ENCODE measurements around the gene HIVEP1. TPM values are rescaled to one million over a fixed set of nuclear protein-coding genes. Genes with fewer than 3 reads are reported as not detected.
"Not testable (repeated sequence)": the region's sequence is repeated elsewhere in the genome, so short reads cannot be mapped to it uniquely, and the experiment has no call there.

HIVEP1 gene
- total RNA-seq, 1 experiment from 2014 or later: 8.5 TPM

GRCh38 chr6:12081771-12082170, 69.7 kb downstream of the HIVEP1 start:
- DNase-seq (ENCODE audit: extremely low read depth, low read depth): no peak

GRCh38 chr6:12082368-12082767, 70.3 kb downstream of the HIVEP1 start:
- no peak for DNase-seq (ENCODE audit: extremely low read depth, low read depth)

- no peak for DNase-seq (ENCODE audit: extremely low read depth, low read depth)
Observed at GRCh38 chr6:12083302-12083701, 71.2 kb downstream of the HIVEP1 start.

DNA sequence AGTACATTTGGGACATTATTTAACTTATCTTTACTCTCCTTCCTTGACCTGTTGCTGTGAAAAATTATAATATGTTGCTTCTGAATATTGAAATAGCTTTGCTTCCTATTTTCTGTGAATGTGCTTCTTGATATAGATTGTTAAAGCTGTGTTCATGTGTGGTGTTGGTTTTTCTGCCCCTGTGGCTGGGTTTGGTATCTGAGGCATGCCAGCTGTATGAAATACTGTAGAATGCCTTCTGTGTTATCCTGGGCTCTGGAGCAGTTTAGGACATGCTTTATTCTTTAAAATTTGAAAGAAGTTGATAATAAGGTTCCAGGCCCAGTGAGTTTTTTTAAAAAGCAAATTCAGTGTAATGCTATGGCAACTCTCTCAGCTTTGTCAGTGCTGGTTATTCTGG, 71.7 kb downstream of the HIVEP1 start:
- no peak for DNase-seq (ENCODE audit: extremely low read depth, low read depth)

GRCh38 chr6:12084681-12085080, 72.6 kb downstream of the HIVEP1 start:
- no peak for DNase-seq (ENCODE audit: extremely low read depth, low read depth)

DNA sequence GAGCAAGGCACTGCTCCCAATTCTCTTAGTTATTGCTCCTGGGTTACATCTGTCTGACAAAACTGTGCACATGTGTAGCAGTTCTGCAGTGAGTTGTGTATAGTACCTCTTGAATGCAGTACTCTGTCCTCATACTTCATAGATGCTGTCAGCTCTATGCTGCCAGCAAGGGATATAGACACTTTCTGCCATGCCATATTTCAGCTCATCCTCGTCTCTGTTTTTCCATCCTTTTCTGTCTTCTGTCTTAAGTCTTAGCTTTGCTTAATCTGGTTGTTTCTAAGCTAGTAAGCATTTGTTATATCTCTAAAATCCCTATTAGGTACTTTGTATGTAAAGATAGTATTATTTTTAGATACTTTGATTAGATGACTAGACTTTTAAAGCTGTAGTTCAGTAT, 76.4 kb downstream of the HIVEP1 start:
- no peak for DNase-seq (ENCODE audit: extremely low read depth, low read depth)

- DNase-seq (ENCODE audit: extremely low read depth, low read depth): no peak
Observed at GRCh38 chr6:12090714-12091113, 78.6 kb downstream of the HIVEP1 start.

DNA sequence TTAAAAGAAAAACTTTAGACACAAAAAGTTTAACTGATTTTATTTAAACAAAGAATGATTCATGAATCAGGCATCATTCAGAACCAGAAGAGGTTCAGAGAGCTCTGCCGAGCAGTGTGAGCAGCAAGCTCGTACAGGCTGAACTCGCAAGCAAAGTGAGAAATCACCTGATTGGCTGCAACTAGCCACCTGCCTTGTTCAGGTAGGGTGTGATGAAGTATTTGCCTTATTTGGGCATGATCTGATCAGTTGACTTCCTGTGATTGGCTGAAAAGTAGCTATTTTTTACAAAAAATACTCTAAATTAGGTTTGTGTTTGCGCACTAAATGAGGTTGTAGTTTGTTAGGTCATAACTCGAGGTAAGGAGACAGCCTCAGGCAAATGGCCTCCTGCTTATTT, 80.7 kb downstream of the HIVEP1 start:
- no peak for DNase-seq (ENCODE audit: extremely low read depth, low read depth)

GRCh38 chr6:12094689-12095088, 82.6 kb downstream of the HIVEP1 start:
- no peak for DNase-seq (ENCODE audit: extremely low read depth, low read depth)

- DNase-seq (ENCODE audit: extremely low read depth, low read depth): no peak
Observed at GRCh38 chr6:12096342-12096741, 84.2 kb downstream of the HIVEP1 start.

GRCh38 chr6:12097791-12098190, 85.7 kb downstream of the HIVEP1 start:
- DNase-seq (ENCODE audit: extremely low read depth, low read depth): no peak

- no peak for DNase-seq (ENCODE audit: extremely low read depth, low read depth)
Observed at GRCh38 chr6:12099623-12100338, 87.7 kb downstream of the HIVEP1 start.

- DNase-seq (ENCODE audit: extremely low read depth, low read depth): no peak
Observed at GRCh38 chr6:12101048-12101447, 88.9 kb downstream of the HIVEP1 start.

DNA sequence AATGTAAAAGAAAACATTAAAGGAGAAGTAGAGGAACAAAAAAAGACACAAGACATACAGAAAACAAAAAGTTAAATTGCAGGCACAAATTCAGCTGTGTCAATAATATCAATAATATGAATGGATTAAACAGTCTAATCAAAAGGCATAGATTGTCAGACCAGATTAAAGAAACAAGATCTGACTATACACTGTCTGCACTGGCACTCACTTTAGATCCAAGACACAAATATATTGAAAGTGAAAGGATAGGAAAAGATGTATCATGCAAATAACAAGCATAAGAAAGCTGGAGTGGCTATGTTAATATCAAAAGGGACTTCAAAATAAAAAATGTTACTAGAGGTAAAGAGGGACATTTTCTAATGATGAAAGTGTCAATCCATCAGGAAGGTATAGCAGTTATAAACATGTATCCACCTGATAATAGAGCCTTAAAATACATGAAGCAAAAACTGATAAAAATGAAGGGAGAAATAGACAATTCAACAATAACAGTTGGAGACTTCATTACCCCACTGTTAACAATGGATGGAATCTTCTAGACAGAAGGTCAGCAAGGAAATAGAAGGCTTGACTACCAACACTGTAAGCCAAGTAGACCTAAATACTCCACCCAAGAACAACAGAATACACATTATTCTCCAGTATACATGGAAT, 89.7 kb downstream of the HIVEP1 start:
- DNase-seq (ENCODE audit: extremely low read depth, low read depth): no peak

DNA sequence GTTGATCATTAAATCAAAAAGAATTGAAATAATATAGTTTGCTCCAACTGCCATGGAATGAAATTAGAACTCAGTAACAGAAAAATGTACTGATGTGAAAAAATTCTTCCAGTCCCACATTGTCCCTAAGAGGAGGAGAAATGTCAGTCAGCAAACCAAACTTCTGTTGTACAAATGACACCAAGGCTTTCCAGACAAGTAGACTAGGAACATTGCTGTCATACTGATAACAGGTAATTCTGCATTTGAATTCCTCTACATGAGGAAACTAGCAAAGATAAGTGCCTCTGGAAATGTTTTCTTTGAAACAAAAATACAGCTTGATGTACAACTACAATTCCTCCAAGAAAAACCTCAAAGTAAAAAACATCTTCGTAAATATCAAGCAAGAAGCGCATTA, 90.2 kb downstream of the HIVEP1 start:
- no peak for DNase-seq (ENCODE audit: extremely low read depth, low read depth)

DNA sequence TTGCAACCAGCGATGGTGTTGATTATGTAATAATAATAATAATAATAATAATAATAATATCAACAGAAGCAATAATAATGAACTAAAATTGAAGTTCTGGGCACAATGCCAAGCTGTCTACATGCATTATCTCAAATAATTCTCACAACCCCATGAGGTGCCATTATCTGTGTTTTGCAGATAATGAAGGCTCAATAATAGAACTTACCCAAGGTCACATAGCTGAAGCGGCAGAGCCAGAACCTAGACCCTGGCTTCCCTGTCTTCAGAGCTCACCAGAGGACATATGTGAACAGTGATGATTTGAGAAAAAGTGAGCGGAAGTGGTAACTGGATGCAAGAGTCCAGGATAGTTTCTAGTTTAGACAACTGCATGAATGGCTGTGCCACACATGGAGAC, 91.0 kb downstream of the HIVEP1 start:
- no peak for DNase-seq (ENCODE audit: extremely low read depth, low read depth)

GRCh38 chr6:12105271-12105670, 93.2 kb downstream of the HIVEP1 start:
- DNase-seq (ENCODE audit: extremely low read depth, low read depth): no peak

GRCh38 chr6:12108376-12108775, 96.3 kb downstream of the HIVEP1 start:
- not testable (repeated sequence) for DNase-seq (ENCODE audit: extremely low read depth, low read depth)

- DNase-seq (ENCODE audit: extremely low read depth, low read depth): no peak
Observed at GRCh38 chr6:12110523-12111362, 98.6 kb downstream of the HIVEP1 start.

- no peak for DNase-seq (ENCODE audit: extremely low read depth, low read depth)
Observed at GRCh38 chr6:12111363-12111670, 99.2 kb downstream of the HIVEP1 start.

DNA sequence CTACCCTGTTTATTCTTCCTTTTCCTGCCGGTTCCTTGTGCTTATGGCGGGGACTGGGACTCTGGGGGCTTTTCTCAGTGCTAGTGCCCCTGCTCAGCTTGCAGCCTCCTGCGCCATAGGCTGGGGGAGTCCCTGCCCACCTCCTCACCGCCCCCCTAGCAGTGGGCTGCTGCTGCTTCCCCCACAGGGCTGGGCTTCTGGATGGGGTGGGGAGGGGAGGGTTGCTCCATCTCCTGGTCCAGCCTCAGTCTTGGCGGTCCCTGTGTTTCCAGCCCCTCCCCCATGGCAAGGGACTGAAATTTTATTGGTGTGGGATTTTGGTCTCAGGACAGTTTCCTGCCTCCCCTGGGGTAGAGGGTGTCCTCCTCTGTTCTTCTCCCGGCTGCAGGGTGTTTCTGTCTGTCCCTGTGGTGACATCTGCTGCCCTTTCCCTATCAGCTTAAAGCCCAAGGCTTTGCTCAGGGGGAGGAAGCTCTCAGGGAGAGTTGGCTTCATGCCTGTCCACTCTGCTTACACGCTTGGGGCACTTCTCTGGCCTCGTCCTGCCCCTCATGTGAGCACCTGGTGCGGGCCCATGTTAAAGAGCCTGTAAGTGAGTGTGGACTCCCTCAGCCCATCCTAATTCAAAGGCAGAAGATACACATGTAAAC, 100.6 kb downstream of the HIVEP1 start:
- no peak for DNase-seq (ENCODE audit: extremely low read depth, low read depth)
